Neural progenitor cell (in vitro differentiated cells): ENCODE measurements around the gene TSHZ3. TPM values are rescaled to one million over a fixed set of nuclear protein-coding genes. Genes with fewer than 3 reads are reported as not detected.

Experiments used
- DNase-seq: peaks from one replicate; pipeline ENCODE4 v3.0.0-alpha.2; 2016; ENCODE audit warnings: low spot score
- H2AFZ ChIP-seq: fragments of 200-600 bp; sonication (generic); replicated peaks from 2 replicates; pipeline ENCODE4 v1.6.1; 2016; ENCODE audit warnings: antibody characterized with exemption
- H3F3A ChIP-seq: fragments of 200-600 bp; sonication (generic); 2 replicates; pipeline ENCODE4 v1.6.1; 2016; ENCODE audit warnings: antibody characterized with exemption, low read depth
- H3K27ac ChIP-seq: fragments of 200-600 bp; sonication (generic); 2 replicates; pipeline ENCODE4 v1.5.1; 2016; ENCODE audit warnings: mild to moderate bottlenecking
- H3K27me3 ChIP-seq: fragments of 200-600 bp; sonication (generic); 2 replicates; pipeline ENCODE4 v1.6.1; 2016; ENCODE audit warnings: mild to moderate bottlenecking, moderate library complexity
- H3K36me3 ChIP-seq: fragments of 200-600 bp; sonication (generic); 2 replicates; pipeline ENCODE4 v1.5.1; 2016
- H3K4me1 ChIP-seq: fragments of 200-600 bp; sonication (generic); 2 replicates; pipeline ENCODE4 v1.6.1; 2016; ENCODE audit warnings: mixed run types
- H3K4me2 ChIP-seq: fragments of 200-600 bp; sonication (generic); 2 replicates; pipeline ENCODE4 v1.6.1; 2016
- H3K4me3 ChIP-seq: fragments of 200-600 bp; sonication (generic); 2 replicates; pipeline ENCODE4 v1.5.1; 2016
- H3K79me2 ChIP-seq: fragments of 200-600 bp; sonication (generic); 2 replicates; pipeline ENCODE4 v1.6.1; 2016; ENCODE audit warnings: low read depth
- H3K9ac ChIP-seq: fragments of 200-600 bp; sonication (generic); 2 replicates; pipeline ENCODE4 v1.6.1; 2016
- H3K9me3 ChIP-seq: fragments of 200-600 bp; sonication (generic); 2 replicates; pipeline ENCODE4 v1.5.1; 2016; ENCODE audit warnings: low read depth
- H4K20me1 ChIP-seq: fragments of 200-600 bp; sonication (generic); 2 replicates; pipeline ENCODE4 v1.6.1; 2016; ENCODE audit warnings: low read depth
- H3K27ac Mint-ChIP-seq: 3 replicates; pipeline ENCODE4 v1.8.0; 2021; ENCODE audit warnings: mixed read lengths
- H3K27me3 Mint-ChIP-seq: 2 replicates; pipeline ENCODE4 v1.8.0; 2022; ENCODE audit warnings: low read depth, mild to moderate bottlenecking, inconsistent platforms, moderate library complexity, mixed read lengths; ENCODE audit not compliant: insufficient read depth
- H3K36me3 Mint-ChIP-seq: 3 replicates; pipeline ENCODE4 v1.8.0; 2021; ENCODE audit warnings: mixed read lengths
- H3K4me1 Mint-ChIP-seq: 3 replicates; pipeline ENCODE4 v1.8.0; 2021; ENCODE audit warnings: mixed read lengths
- H3K4me3 Mint-ChIP-seq: 3 replicates; pipeline ENCODE4 v1.8.0; 2021; ENCODE audit warnings: mild to moderate bottlenecking, moderate library complexity, mixed read lengths
- H3K9me3 Mint-ChIP-seq: 3 replicates; pipeline ENCODE4 v1.8.0; 2020; ENCODE audit warnings: mixed read lengths
- EZH2 ChIP-seq: fragments of 200-600 bp; sonication (generic); IDR thresholded peaks from 2 replicates; pipeline ENCODE4 v1.6.1; 2017; ENCODE audit warnings: antibody characterized with exemption, mild to moderate bottlenecking, moderate library complexity
- EZH2phosphoT487 ChIP-seq: fragments of 200-600 bp; sonication (generic); IDR thresholded peaks from 2 replicates; pipeline ENCODE4 v1.6.1; 2017; ENCODE audit warnings: antibody characterized with exemption
- total RNA-seq: library from RNA; depleted of rRNA; stranded (reverse); fragments of >200 nt; gene quantifications from 2 replicates; pipeline ENCODE4 v1.2.3, GENCODE V29; 2015; ENCODE audit warnings: low replicate concordance
- TF ChIP-seq, protein P1 (sequence below): fragments of 200-600 bp; sonication (generic); IDR thresholded peaks from 2 replicates; pipeline ENCODE4 v1.5.1; 2017; ENCODE audit warnings: antibody characterized with exemption, mild to moderate bottlenecking

TSHZ3 gene
- total RNA-seq, 1 donor from 2014 or later: 0.60 TPM

DNA sequence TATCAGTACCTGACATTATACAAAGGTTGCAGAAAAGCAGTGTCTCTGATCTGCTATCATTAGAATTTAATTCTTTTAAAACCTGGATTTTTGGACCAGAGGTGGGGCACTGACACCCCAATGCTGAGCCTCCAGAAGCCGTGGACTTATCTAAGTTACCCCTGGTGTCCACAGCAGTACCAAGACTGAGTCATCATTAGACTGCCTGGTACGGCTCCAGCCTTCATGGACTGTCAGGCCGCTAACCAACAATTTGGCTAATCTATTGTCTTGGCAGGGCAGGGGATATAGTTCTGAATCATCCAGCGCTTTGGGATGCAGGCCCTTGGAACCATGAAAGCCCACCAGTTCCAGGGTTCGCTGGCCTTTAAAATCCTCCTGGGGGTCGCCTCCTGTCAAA is 78.3 kb downstream of the TSHZ3 start:
- TF ChIP-seq, protein P1, sequence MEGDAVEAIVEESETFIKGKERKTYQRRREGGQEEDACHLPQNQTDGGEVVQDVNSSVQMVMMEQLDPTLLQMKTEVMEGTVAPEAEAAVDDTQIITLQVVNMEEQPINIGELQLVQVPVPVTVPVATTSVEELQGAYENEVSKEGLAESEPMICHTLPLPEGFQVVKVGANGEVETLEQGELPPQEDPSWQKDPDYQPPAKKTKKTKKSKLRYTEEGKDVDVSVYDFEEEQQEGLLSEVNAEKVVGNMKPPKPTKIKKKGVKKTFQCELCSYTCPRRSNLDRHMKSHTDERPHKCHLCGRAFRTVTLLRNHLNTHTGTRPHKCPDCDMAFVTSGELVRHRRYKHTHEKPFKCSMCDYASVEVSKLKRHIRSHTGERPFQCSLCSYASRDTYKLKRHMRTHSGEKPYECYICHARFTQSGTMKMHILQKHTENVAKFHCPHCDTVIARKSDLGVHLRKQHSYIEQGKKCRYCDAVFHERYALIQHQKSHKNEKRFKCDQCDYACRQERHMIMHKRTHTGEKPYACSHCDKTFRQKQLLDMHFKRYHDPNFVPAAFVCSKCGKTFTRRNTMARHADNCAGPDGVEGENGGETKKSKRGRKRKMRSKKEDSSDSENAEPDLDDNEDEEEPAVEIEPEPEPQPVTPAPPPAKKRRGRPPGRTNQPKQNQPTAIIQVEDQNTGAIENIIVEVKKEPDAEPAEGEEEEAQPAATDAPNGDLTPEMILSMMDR: no peak
- no peak for TF ChIP-seq EZH2phosphoT487
- no peak for TF ChIP-seq EZH2
- peaks cover 22% of the 10 kb centered on the region for H3K4me1 Mint-ChIP-seq
- Histone ChIP-seq H4K20me1 (no peaks in the 10 kb centered on the region), H3F3A (no peaks in the 10 kb centered on the region), H2AFZ (no peak overlapping the region), H3K79me2 (no peaks in the 10 kb centered on the region), H3K9me3 (no peaks in the 10 kb centered on the region), H3K27ac (no peak overlapping the region), H3K4me3 (no peak overlapping the region), H3K4me2 (no peak overlapping the region), H3K27me3 (no peaks in the 10 kb centered on the region), H3K36me3 (no peaks in the 10 kb centered on the region), H3K9ac (no peak overlapping the region), H3K4me1 (no peaks in the 10 kb centered on the region)
- no peak overlapping the region for H3K27ac Mint-ChIP-seq
- H3K9me3 Mint-ChIP-seq: peaks cover 2% of the 10 kb centered on the region
- H3K27me3 Mint-ChIP-seq: peaks cover 2% of the 10 kb centered on the region
- no peak overlapping the region for H3K4me3 Mint-ChIP-seq
- no peak for DNase-seq
- no peaks in the 10 kb centered on the region for H3K36me3 Mint-ChIP-seq

DNA sequence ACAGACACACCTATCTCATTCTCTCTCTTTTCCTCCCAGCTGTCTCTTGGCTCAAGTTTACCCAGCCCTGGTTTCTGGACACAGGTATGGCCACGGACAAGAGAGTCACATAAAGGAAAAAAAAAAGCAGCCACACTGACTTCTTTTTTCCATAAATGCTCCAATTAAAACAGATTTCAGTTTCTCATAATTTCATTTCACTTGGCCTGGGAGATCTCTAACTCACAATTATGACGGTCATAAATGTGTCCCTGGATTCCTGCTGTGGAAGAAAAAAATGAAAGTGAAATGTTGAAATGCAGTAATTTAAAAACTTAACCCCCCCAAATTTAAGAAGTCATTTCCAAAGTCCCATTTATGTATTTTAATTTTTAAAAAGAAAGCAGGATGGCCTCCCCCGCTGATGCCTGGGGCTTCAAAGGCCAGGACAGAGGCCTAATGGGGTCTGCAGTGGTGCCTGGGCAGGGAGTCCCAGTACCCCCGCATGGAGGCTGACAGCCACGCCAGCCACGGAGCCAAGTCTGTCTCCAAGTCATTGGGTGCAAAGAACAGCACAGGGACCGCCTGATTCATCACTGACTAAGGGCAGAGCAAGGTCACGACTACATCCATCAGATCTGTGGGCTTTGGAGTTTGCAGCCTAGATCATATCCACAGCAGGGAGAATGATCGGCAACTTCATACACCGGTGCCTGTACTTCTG is 79.7 kb downstream of the TSHZ3 start:
- no peak overlapping the region for H3K4me3 ChIP-seq
- Mint-ChIP-seq H3K36me3 (no peaks in the 10 kb centered on the region), H3K4me1 (peaks cover 11% of the 10 kb centered on the region), H3K9me3 (peaks cover 2% of the 10 kb centered on the region), H3K4me3 (no peak overlapping the region), H3K27me3 (peaks cover under 1% of the 10 kb centered on the region), H3K27ac (no peak overlapping the region)
- H3K4me2 ChIP-seq: no peak overlapping the region
- no peak for DNase-seq
- no peaks in the 10 kb centered on the region for H3K79me2 ChIP-seq
- no peaks in the 10 kb centered on the region for H3K36me3 ChIP-seq
- no peaks in the 10 kb centered on the region for H3K27me3 ChIP-seq
- no peak overlapping the region for H3K9ac ChIP-seq
- no peak overlapping the region for H3K27ac ChIP-seq
- H4K20me1 ChIP-seq: no peaks in the 10 kb centered on the region
- H2AFZ ChIP-seq: no peak overlapping the region
- H3K4me1 ChIP-seq: no peaks in the 10 kb centered on the region
- no peaks in the 10 kb centered on the region for H3K9me3 ChIP-seq
- TF ChIP-seq, protein P1: no peak
- no peaks in the 10 kb centered on the region for H3F3A ChIP-seq

GRCh38 chr19:31268751-31269383 is 80.4 kb downstream of the TSHZ3 start:
- H3K27me3 ChIP-seq: no peaks in the 10 kb centered on the region
- no peaks in the 10 kb centered on the region for H3K36me3 Mint-ChIP-seq
- H2AFZ ChIP-seq: no peak overlapping the region
- H3K4me1 ChIP-seq: no peaks in the 10 kb centered on the region
- H3F3A ChIP-seq: no peaks in the 10 kb centered on the region
- no peaks in the 10 kb centered on the region for H3K79me2 ChIP-seq
- H3K4me1 Mint-ChIP-seq: peaks cover 6% of the 10 kb centered on the region
- H3K9me3 Mint-ChIP-seq: peaks cover 2% of the 10 kb centered on the region
- no peak for DNase-seq
- H3K9me3 ChIP-seq: no peaks in the 10 kb centered on the region
- no peaks in the 10 kb centered on the region for H3K36me3 ChIP-seq
- no peak overlapping the region for H3K9ac ChIP-seq
- TF ChIP-seq EZH2phosphoT487 (no peak), EZH2 (no peak)
- TF ChIP-seq, protein P1: no peak
- no peaks in the 10 kb centered on the region for H4K20me1 ChIP-seq
- no peak overlapping the region for H3K27ac Mint-ChIP-seq
- H3K4me3 Mint-ChIP-seq: no peak overlapping the region
- no peak overlapping the region for H3K27ac ChIP-seq
- no peaks in the 10 kb centered on the region for H3K27me3 Mint-ChIP-seq
- no peak overlapping the region for H3K4me3 ChIP-seq
- H3K4me2 ChIP-seq: no peak overlapping the region
